ENCODE results near the gene DGKG.

DNA sequence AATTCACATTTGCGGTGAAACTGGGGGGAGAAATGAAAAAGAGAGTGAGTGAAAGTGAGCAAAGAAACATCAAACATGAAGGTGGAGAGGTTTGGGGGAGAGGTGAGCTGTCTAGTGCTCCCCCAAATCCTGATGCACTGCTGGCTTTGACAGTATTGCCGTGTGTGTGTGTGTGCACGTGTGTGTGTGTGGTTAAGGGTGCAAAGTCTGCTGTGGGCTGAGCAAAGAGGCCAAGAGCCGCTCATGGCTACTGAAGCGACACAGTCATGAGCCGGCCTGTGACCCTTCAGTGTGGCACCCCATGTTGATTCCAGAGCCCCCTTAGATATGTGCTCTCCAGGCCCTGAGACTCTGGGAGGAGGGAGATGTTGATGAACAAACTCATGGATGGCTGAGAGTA is 94.3 kb downstream of the DGKG start:
- TF ChIP-seq, protein P1, sequence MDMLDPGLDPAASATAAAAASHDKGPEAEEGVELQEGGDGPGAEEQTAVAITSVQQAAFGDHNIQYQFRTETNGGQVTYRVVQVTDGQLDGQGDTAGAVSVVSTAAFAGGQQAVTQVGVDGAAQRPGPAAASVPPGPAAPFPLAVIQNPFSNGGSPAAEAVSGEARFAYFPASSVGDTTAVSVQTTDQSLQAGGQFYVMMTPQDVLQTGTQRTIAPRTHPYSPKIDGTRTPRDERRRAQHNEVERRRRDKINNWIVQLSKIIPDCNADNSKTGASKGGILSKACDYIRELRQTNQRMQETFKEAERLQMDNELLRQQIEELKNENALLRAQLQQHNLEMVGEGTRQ (IDR thresholded peaks at IDR 0.05): no peak
- TF ChIP-seq HOXB5 (CRISPR knock-in tag; IDR thresholded peaks at IDR 0.05) (no peak), POLR2A (IDR thresholded peaks at IDR 0.05; ENCODE audit: low read length) (no peak), MAZ (IDR thresholded peaks at IDR 0.05; ENCODE audit: borderline replicate concordance, low read depth, low read length) (no peak), CBX2 (IDR thresholded peaks at IDR 0.05; ENCODE audit: borderline replicate concordance, low read depth) (no peak)
- TF ChIP-seq, protein P2, sequence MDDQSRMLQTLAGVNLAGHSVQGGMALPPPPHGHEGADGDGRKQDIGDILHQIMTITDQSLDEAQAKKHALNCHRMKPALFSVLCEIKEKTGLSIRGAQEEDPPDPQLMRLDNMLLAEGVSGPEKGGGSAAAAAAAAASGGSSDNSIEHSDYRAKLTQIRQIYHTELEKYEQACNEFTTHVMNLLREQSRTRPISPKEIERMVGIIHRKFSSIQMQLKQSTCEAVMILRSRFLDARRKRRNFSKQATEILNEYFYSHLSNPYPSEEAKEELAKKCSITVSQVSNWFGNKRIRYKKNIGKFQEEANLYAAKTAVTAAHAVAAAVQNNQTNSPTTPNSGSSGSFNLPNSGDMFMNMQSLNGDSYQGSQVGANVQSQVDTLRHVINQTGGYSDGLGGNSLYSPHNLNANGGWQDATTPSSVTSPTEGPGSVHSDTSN (IDR thresholded peaks at IDR 0.05): no peak

Data from A549 (cell line).